Activated CD8-positive, alpha-beta T cell treated with anti-CD3 and anti-CD28 coated beads for 36 hours (primary cell): Measurements from ENCODE around the gene PTGR1. TPM values are rescaled to one million over a fixed set of nuclear protein-coding genes. Genes with fewer than 3 reads are reported as not detected.
A peak's percentile ranks its signal among the peaks of the same experiment; 100 is the strongest.
"Not testable (repeated sequence)": the region's sequence is repeated elsewhere in the genome, so short reads cannot be mapped to it uniquely, and the experiment has no call there.

ENCODE experiments used
- ATAC-seq: fragments of 200-7000 bp; cut with Tn5 transposase; one replicate; pipeline ENCODE4 v1.10.0; 2021; ENCODE audit warnings: mild to moderate bottlenecking, moderate library complexity
- CTCF ChIA-PET: fragments of 350-600 bp; sonication (Branson Sonifier 250); formaldehyde crosslinking; loops from one replicate; lab custom pipeline; 2021; ENCODE audit warnings: antibody characterized with exemption; lab: Charles Lee
- POLR2A ChIA-PET: fragments of 350-600 bp; sonication (Branson Sonifier 250); formaldehyde crosslinking; loops from one replicate; lab custom pipeline; 2021; ENCODE audit warnings: antibody characterized with exemption; lab: Charles Lee
- DNase-seq: peaks from one replicate; pipeline ENCODE4 v3.0.0-alpha.2; 2020
- H3K27ac Mint-ChIP-seq: one replicate; pipeline ENCODE4 v1.8.0; 2021; ENCODE audit warnings: mild to moderate bottlenecking, mixed read lengths
- H3K27me3 Mint-ChIP-seq: one replicate; pipeline ENCODE4 v1.8.0; 2021; ENCODE audit warnings: mixed read lengths
- H3K36me3 Mint-ChIP-seq: one replicate; pipeline ENCODE4 v1.8.0; 2021; ENCODE audit warnings: low read depth, mixed read lengths
- H3K4me1 Mint-ChIP-seq: one replicate; pipeline ENCODE4 v1.8.0; 2021; ENCODE audit warnings: low read depth, mixed read lengths
- H3K4me3 Mint-ChIP-seq: one replicate; pipeline ENCODE4 v1.8.0; 2021; ENCODE audit warnings: mild to moderate bottlenecking, moderate library complexity, mixed read lengths
- H3K9me3 Mint-ChIP-seq: one replicate; pipeline ENCODE4 v1.8.0; 2021; ENCODE audit warnings: mixed read lengths
- intact Hi-C: fragments of 100-400 bp; cut with micrococcal nuclease; formaldehyde crosslinking; loops from one replicate; pipeline ENCODE4 v1.10.0; 2022
- total RNA-seq, 2 experiments: library from RNA; stranded (reverse); gene quantifications; one replicate each; pipeline ENCODE4 v1.2.3, GENCODE V29; 2021
- TF ChIP-seq, protein P1 (sequence below): fragments of 200-600 bp; IDR thresholded peaks from one replicate; pipeline ENCODE4 v1.8.0; 2022; ENCODE audit warnings: antibody characterized with exemption, mild to moderate bottlenecking

The PTGR1 gene
- total RNA-seq, 2 experiments from 2014 or later, result 1.7 to 1.8 TPM

DNA sequence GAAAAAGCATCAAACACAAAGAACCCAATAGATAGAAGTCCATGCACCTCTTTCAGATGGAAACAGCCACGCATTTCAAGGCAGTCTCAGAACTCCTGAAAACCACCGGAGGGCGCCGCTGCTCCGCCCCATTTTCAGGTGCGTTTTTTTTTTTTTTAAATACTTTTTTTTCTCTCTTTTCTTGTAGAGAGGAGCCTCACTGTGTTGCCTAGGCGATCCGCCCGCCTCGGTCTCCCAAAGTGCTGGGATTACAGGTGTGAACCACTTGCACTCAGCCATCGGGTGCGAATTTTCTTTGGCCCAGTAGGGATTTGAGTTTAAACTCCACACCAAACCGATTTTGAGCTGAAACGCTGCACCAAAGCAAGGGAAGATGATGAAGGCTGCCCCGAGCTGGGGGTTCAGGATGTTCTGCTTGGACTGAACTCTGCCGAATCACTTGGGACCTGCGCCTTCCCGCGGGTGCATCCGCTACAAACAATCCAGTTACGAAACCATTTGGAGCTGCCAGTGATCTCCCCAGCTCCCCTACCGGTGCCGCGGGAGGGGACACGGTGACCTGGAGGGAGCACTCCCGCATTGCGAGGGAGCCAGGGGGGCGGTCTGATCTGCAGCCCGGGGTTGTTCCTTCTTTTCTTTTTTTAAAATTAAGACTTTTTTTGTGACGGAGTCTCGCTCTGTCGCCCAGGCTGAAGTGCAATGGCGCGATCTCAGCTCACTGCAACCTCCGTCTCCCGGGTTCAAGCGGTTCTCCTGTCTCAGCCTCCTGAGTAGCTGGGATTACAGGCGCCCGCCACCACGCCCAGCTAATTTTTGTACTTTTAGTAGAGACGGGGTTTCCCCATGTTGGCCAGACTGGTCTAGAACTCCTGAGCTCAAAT is 1.4 kb downstream of the PTGR1 start:
- Mint-ChIP-seq H3K27me3 (peaks cover 29% of the 10 kb centered on the region), H3K4me3 (peak overlapping the region; percentile 79), H3K27ac (no peak overlapping the region), H3K9me3 (no peaks in the 10 kb centered on the region), H3K36me3 (no peaks in the 10 kb centered on the region), H3K4me1 (peaks cover 11% of the 10 kb centered on the region)
- ATAC-seq (peak; percentile 76), DNase-seq (peak; percentile 76)
- intact Hi-C loops, result loop anchor here (5.0 to 10.0 kb wide), 2 partner anchors 94 to 467 kb away; no protein-coding TSS in a partner anchor
- TF ChIP-seq, protein P1, sequence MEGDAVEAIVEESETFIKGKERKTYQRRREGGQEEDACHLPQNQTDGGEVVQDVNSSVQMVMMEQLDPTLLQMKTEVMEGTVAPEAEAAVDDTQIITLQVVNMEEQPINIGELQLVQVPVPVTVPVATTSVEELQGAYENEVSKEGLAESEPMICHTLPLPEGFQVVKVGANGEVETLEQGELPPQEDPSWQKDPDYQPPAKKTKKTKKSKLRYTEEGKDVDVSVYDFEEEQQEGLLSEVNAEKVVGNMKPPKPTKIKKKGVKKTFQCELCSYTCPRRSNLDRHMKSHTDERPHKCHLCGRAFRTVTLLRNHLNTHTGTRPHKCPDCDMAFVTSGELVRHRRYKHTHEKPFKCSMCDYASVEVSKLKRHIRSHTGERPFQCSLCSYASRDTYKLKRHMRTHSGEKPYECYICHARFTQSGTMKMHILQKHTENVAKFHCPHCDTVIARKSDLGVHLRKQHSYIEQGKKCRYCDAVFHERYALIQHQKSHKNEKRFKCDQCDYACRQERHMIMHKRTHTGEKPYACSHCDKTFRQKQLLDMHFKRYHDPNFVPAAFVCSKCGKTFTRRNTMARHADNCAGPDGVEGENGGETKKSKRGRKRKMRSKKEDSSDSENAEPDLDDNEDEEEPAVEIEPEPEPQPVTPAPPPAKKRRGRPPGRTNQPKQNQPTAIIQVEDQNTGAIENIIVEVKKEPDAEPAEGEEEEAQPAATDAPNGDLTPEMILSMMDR, result peak; percentile 83
- POLR2A ChIA-PET, result interaction anchor here (1.1 kb wide), 1 partner anchor 115 kb away, joined by 3 read pairs; the partner anchor contains the start of gene ECPAS
- CTCF ChIA-PET, result interaction anchor here (0.6 to 1.7 kb wide), 18 partner anchors 10 to 484 kb away, joined by 3 to 25 read pairs (median 4); no protein-coding TSS in a partner anchor

GRCh38 chr9:111588846-111589245 is 10.6 kb downstream of the PTGR1 start:
- ATAC-seq, result no peak
- TF ChIP-seq, protein P1, result no peak
- no peaks in the 10 kb centered on the region for H3K36me3 Mint-ChIP-seq
- no peak for DNase-seq
- intact Hi-C loops, result no loop called here
- POLR2A ChIA-PET, result no interaction called here
- CTCF ChIA-PET, result no interaction called here
- H3K4me3 Mint-ChIP-seq, result no peak overlapping the region
- peaks cover 6% of the 10 kb centered on the region for H3K27me3 Mint-ChIP-seq
- no peak overlapping the region for H3K27ac Mint-ChIP-seq
- no peaks in the 10 kb centered on the region for H3K9me3 Mint-ChIP-seq
- H3K4me1 Mint-ChIP-seq, result no peaks in the 10 kb centered on the region

GRCh38 chr9:111586378-111586777 is 13.1 kb downstream of the PTGR1 start:
- POLR2A ChIA-PET, result no interaction called here
- TF ChIP-seq, protein P1, result no peak
- Mint-ChIP-seq H3K27ac (no peak overlapping the region), H3K4me1 (no peaks in the 10 kb centered on the region), H3K36me3 (no peaks in the 10 kb centered on the region), H3K27me3 (peaks cover 6% of the 10 kb centered on the region), H3K9me3 (no peaks in the 10 kb centered on the region), H3K4me3 (no peak overlapping the region)
- no peak for DNase-seq
- intact Hi-C loops, result no loop called here
- CTCF ChIA-PET, result no interaction called here
- no peak for ATAC-seq

- Mint-ChIP-seq H3K27ac (no peak overlapping the region), H3K9me3 (no peaks in the 10 kb centered on the region), H3K36me3 (no peaks in the 10 kb centered on the region), H3K27me3 (peaks cover 5% of the 10 kb centered on the region), H3K4me3 (no peak overlapping the region), H3K4me1 (no peaks in the 10 kb centered on the region)
- CTCF ChIA-PET, result no interaction called here
- intact Hi-C loops, result no loop called here
- POLR2A ChIA-PET, result no interaction called here
- no peak for DNase-seq
- ATAC-seq, result no peak
- TF ChIP-seq, protein P1, result no peak
Observed at GRCh38 chr9:111582888-111583287, 16.6 kb downstream of the PTGR1 start.

GRCh38 chr9:111572950-111573604 is 26.4 kb downstream of the PTGR1 start:
- H3K27ac Mint-ChIP-seq, result no peak overlapping the region
- no peaks in the 10 kb centered on the region for H3K4me1 Mint-ChIP-seq
- ChIA-PET CTCF (no interaction called here), POLR2A (no interaction called here)
- ATAC-seq (no peak), DNase-seq (no peak)
- no peak overlapping the region for H3K4me3 Mint-ChIP-seq
- peaks cover 18% of the 10 kb centered on the region for H3K9me3 Mint-ChIP-seq
- TF ChIP-seq, protein P1, result no peak
- intact Hi-C loops, result no loop called here
- peaks cover 6% of the 10 kb centered on the region for H3K36me3 Mint-ChIP-seq
- H3K27me3 Mint-ChIP-seq, result no peaks in the 10 kb centered on the region

DNA sequence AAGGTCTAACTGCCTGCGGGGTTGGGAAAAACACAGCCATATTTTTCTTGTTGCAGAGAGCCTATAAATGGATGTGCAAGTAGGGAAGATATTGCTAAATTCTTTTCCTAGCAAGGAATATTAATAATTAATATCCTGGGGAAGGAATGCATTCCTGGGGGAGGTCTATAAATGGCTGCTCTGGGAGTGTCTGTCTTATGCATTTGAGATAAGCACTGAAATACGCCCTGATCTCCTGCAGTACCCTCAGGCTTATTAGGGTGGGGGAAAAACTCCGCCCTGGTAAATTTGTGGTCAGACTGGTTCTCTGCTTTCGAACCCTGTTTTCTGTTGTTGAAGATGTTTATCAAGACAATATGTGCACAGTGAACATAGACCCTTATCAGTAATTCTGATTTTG is 31.3 kb downstream of the PTGR1 start:
- ATAC-seq, intact Hi-C loops: not testable (repeated sequence)
- peaks cover 29% of the 10 kb centered on the region for H3K9me3 Mint-ChIP-seq

More for the DNA sequence above, 31.3 kb downstream of the PTGR1 start:
- H3K27me3 Mint-ChIP-seq, CTCF ChIA-PET, H3K4me3 Mint-ChIP-seq, H3K27ac Mint-ChIP-seq, H3K4me1 Mint-ChIP-seq, POLR2A ChIA-PET: not testable (repeated sequence)
- peaks cover 12% of the 10 kb centered on the region for H3K36me3 Mint-ChIP-seq
- peak; percentile 3 for DNase-seq
